SK-N-MC (cell line): ENCODE results near the gene CNNM2.

Source experiments
- DNase-seq: peaks from one replicate; pipeline ENCODE4 v3.0.0-alpha.2; 2011; ENCODE audit warnings: low read depth, low spot score
- H3K27ac ChIP-seq: fragments of 200-600 bp; sonication (generic); 2 replicates; pipeline ENCODE4 v1.5.1; 2016; ENCODE audit warnings: mixed run types
- H3K36me3 ChIP-seq: fragments of 200-600 bp; sonication (generic); 2 replicates; pipeline ENCODE4 v1.6.1; 2017; ENCODE audit warnings: antibody characterized with exemption, low read length, mixed read lengths; ENCODE audit not compliant: insufficient read depth
- H3K4me3 ChIP-seq: fragments of 200-600 bp; sonication (generic); 2 replicates; pipeline ENCODE4 v1.5.1; 2016
- H3K9ac ChIP-seq: fragments of 200-600 bp; sonication (generic); 2 replicates; pipeline ENCODE4 v1.8.0; 2017; ENCODE audit warnings: mixed run types, mixed read lengths; ENCODE audit not compliant: insufficient read length
- H3K9me3 ChIP-seq: fragments of 200-600 bp; sonication (generic); 2 replicates; pipeline ENCODE4 v1.6.1; 2017; ENCODE audit warnings: low read depth, mild to moderate bottlenecking, antibody characterized with exemption, low read length, moderate library complexity, mixed read lengths
- EZH2 ChIP-seq: fragments of 200-600 bp; sonication (generic); IDR thresholded peaks from one replicate; pipeline ENCODE4 v1.6.1; 2017; ENCODE audit warnings: antibody characterized with exemption
- FOXP2 ChIP-seq: optimal IDR thresholded peaks from 2 replicates; pipeline ENCODE3; 2011; ENCODE audit warnings: mild to moderate bottlenecking, moderate library complexity; ENCODE audit not compliant: insufficient read depth; ENCODE audit errors: extremely low read length, control extremely low read depth
- POLR2AphosphoS5 ChIP-seq: IDR thresholded peaks from 2 replicates; pipeline ENCODE4 v1.6.1; 2012; ENCODE audit warnings: mild to moderate bottlenecking, low read depth, low read length, borderline replicate concordance

The CNNM2 gene

GRCh38 chr10:103102195-103102594 lies 184.1 kb downstream of the CNNM2 start:
- no peak overlapping the region for H3K9ac ChIP-seq
- H3K36me3 ChIP-seq: peaks cover 4% of the 10 kb centered on the region; the same call in 1 of the 2 replicates
- TF ChIP-seq FOXP2 (no peak), POLR2AphosphoS5 (no peak), EZH2 (no peak)
- H3K27ac ChIP-seq: no peak overlapping the region
- DNase-seq: no peak
- no peaks in the 10 kb centered on the region for H3K9me3 ChIP-seq
- H3K4me3 ChIP-seq: no peak overlapping the region

DNA sequence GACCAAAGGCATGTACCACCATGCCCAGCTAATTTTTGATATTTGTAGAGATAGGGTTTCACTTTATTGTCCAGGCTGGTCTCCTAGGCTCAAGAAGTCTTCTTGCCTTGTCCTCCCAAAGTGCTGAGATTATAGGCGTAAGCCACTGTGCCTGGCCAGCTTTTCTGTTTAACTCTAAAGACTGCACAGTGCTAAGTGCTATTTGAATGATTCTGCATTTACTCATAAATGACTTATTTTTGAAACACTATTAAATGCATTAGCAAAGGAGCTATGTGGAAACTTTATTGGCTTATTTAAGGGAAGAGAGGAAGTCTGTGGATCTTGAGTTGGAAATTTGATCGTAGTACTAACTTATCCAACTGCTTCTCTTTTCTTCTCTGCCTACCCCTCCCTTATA lies 185.9 kb downstream of the CNNM2 start:
- TF ChIP-seq FOXP2 (no peak), POLR2AphosphoS5 (no peak), EZH2 (no peak)
- H3K9ac ChIP-seq: no peak overlapping the region
- H3K27ac ChIP-seq: no peak overlapping the region
- DNase-seq: no peak
- peaks cover 4% of the 10 kb centered on the region; the same call in 1 of the 2 replicates for H3K36me3 ChIP-seq
- no peaks in the 10 kb centered on the region for H3K9me3 ChIP-seq
- no peak overlapping the region for H3K4me3 ChIP-seq

DNA sequence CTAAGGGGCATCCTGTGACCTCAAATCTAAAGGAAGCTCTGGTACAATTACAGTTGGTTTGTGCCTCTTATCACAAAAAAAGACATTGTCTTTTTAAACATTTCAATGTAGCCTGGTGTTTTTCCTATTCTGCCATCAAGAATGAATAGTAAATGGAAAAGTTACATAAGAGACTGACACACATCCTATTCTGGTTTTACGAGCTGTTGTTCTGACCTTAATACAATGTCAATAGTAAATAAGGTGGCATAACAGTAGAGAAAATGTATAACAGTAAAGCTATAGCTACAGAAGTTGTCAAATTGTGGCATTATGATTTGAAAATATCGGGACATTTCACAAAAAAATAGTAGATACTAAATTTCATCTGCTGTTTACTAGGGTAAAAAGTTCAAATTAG lies 186.6 kb downstream of the CNNM2 start:
- H3K9me3 ChIP-seq: no peaks in the 10 kb centered on the region
- no peak overlapping the region for H3K4me3 ChIP-seq
- no peak for DNase-seq
- no peak for TF ChIP-seq EZH2
- TF ChIP-seq FOXP2: no peak
- no peak for TF ChIP-seq POLR2AphosphoS5
- no peak overlapping the region for H3K27ac ChIP-seq
- peaks cover 3% of the 10 kb centered on the region; the same call in 1 of the 2 replicates for H3K36me3 ChIP-seq
- no peak overlapping the region for H3K9ac ChIP-seq

DNA sequence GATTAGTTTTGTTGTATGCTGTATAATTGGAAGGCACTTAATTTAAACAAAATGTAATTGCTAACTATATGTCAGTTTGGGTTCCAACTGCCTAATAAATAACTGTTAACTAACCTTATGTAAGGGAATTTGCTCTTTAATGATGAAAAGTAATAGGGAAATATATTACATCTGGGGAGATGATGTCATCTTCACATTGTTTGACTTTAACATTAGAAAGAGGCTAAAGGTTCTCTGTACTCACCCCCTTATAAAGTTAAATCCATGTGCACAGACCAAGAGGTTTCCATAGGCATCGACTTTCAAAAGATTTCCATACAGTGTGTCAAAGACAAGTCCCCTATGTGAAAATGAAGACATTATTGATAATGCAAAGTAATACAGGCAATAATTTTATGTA lies 187.4 kb downstream of the CNNM2 start:
- H3K9ac ChIP-seq: no peak overlapping the region
- no peak overlapping the region for H3K4me3 ChIP-seq
- H3K27ac ChIP-seq: no peak overlapping the region
- H3K36me3 ChIP-seq: no peaks in the 10 kb centered on the region; the same call in 1 of the 2 replicates
- no peaks in the 10 kb centered on the region for H3K9me3 ChIP-seq
- no peak for TF ChIP-seq FOXP2
- TF ChIP-seq POLR2AphosphoS5: no peak
- no peak for TF ChIP-seq EZH2
- DNase-seq: no peak

DNA sequence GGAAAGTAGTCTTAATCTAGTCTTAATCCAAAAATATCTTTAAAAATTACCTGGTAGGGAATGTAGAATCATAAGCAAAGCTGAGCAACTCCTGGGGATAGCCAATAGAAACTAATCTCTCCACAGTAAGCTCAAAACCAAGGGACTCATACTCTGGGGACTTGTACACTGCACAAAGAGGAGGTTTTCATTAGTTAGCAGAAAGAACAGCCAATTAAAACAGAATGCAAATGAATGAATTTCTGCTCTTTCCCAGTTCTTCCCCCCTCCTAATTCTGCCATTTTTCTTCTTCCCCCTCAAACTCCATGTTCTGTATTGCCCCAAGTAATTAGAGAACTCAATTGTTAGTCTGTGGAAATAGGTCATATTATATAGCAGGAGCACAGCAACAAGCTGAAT lies 188.4 kb downstream of the CNNM2 start:
- TF ChIP-seq FOXP2 (no peak), POLR2AphosphoS5 (no peak), EZH2 (no peak)
- no peak overlapping the region for H3K27ac ChIP-seq
- H3K36me3 ChIP-seq: no peaks in the 10 kb centered on the region

DNA sequence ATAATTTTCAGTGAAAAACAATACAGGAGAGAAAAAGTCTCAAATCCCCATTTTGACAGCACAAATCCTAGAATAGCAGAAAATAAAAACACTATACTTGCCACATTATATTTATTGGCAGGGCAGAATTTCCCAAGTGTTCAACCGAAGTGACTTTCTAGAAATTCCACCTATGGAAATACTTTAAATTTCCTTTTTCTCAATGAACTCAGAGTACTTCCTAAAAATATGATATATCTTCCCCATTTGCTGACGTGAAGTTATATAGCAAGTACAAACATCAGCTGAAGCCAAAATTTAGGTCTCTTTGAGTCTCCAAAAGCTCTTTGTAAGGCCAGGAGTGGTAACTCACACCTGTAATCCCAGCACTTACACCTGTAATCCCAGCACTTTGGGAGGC lies 191.7 kb downstream of the CNNM2 start:
- TF ChIP-seq EZH2 (no peak), FOXP2 (no peak), POLR2AphosphoS5 (no peak)
- Histone ChIP-seq H3K4me3 (no peak overlapping the region), H3K9ac (no peak overlapping the region), H3K36me3 (no peaks in the 10 kb centered on the region), H3K27ac (no peak overlapping the region), H3K9me3 (no peaks in the 10 kb centered on the region)
- DNase-seq: no peak

More for the DNA sequence above, 188.4 kb downstream of the CNNM2 start:
- no peak for DNase-seq
- H3K4me3 ChIP-seq: no peak overlapping the region
- H3K9me3 ChIP-seq: no peaks in the 10 kb centered on the region
- no peak overlapping the region for H3K9ac ChIP-seq

DNA sequence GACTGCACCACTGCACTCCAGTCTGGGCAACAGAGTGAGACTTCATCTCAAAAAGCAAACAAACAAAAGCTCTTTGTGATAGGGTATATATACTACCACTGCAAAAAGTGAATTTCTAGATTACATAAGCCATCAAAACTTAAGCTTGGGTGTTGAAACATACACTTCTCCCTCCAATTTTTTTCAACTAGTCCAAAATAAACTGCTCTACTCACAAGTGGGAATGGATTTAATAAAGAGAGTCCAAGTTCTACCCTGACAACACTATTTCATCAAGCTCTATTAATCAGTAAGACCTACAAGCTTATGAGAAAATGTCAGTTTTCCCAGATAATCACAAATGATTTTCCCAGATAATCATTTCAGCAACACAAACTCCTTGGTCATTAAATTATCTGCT lies 192.3 kb downstream of the CNNM2 start:
- Histone ChIP-seq H3K36me3 (no peaks in the 10 kb centered on the region), H3K9ac (no peak overlapping the region), H3K9me3 (no peaks in the 10 kb centered on the region), H3K4me3 (no peak overlapping the region), H3K27ac (no peak overlapping the region)
- TF ChIP-seq EZH2 (no peak), POLR2AphosphoS5 (no peak), FOXP2 (no peak)
- DNase-seq: no peak

- Histone ChIP-seq H3K9me3 (no peaks in the 10 kb centered on the region), H3K27ac (no peak overlapping the region), H3K9ac (no peak overlapping the region), H3K4me3 (no peak overlapping the region), H3K36me3 (no peaks in the 10 kb centered on the region)
- no peak for TF ChIP-seq EZH2
- TF ChIP-seq POLR2AphosphoS5: no peak
- no peak for TF ChIP-seq FOXP2
- no peak for DNase-seq
Observed at GRCh38 chr10:103111031-103111917, 193.2 kb downstream of the CNNM2 start.
